SK-N-SH treated with all-trans-retinoic acid at 6 μM for 48 hours (cell line): Measurements from ENCODE around the gene TRIM24.

Source experiments
- ARNTL ChIP-seq: fragments of 450-650 bp; formaldehyde crosslinking; IDR thresholded peaks from 2 replicates; pipeline ENCODE4 v1.5.0; 2020; ENCODE audit warnings: low read depth, mild to moderate bottlenecking, moderate library complexity, borderline replicate concordance
- CSDC2 ChIP-seq: fragments of 250-450 bp; sonication (Bioruptor Pico); IDR thresholded peaks from 2 replicates; pipeline ENCODE4 v1.5.0; 2020; ENCODE audit warnings: mild to moderate bottlenecking, moderate library complexity
- OSR1 ChIP-seq: fragments of 250-450 bp; sonication (Bioruptor Pico); IDR thresholded peaks from 2 replicates; pipeline ENCODE4 v1.8.0; 2022; ENCODE audit warnings: moderate library complexity, mild to moderate bottlenecking, inconsistent platforms
- RARB ChIP-seq: fragments of 250-450 bp; sonication (Bioruptor Pico); IDR thresholded peaks from 2 replicates; pipeline ENCODE4 v1.8.0; 2021; ENCODE audit warnings: mild to moderate bottlenecking, moderate library complexity
- TOX ChIP-seq: fragments of 250-450 bp; sonication (Bioruptor Pico); IDR thresholded peaks from 2 replicates; pipeline ENCODE4 v1.8.0; 2021; ENCODE audit warnings: mild to moderate bottlenecking, moderate library complexity, borderline replicate concordance
- ZFP3 ChIP-seq: fragments of 250-450 bp; sonication (Bioruptor Pico); IDR thresholded peaks from 2 replicates; pipeline ENCODE4 v1.5.0; 2020; ENCODE audit warnings: mild to moderate bottlenecking, moderate library complexity
- ZNF8 ChIP-seq: fragments of 450-650 bp; formaldehyde crosslinking; IDR thresholded peaks from 2 replicates; pipeline ENCODE4 v1.5.0; 2020; ENCODE audit warnings: mild to moderate bottlenecking, moderate library complexity
- TF ChIP-seq, protein P1 (sequence below): fragments of 250-450 bp; sonication (Bioruptor Pico); IDR thresholded peaks from 2 replicates; pipeline ENCODE4 v1.8.0; 2020; ENCODE audit warnings: mild to moderate bottlenecking, moderate library complexity, borderline replicate concordance

DNA sequence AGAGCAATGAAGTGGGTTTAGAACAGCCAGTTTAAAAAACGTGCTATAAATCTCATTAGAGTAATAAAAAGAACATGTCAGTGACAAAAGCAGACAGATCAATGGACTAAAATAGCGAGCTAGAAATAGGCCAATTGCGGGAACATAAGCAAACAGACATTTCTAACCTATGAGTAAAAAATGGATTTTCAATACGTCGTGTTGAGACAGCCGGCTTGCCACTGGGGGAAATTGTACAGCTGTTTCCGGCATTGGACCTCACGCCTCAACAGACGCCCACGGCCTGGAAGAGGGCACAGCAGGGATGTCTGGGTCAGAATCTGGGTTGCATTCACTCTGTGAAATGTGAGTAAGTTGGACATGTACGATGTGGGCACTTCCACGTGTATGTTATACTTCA is 148.2 kb downstream of the TRIM24 start:
- TF ChIP-seq, protein P1, sequence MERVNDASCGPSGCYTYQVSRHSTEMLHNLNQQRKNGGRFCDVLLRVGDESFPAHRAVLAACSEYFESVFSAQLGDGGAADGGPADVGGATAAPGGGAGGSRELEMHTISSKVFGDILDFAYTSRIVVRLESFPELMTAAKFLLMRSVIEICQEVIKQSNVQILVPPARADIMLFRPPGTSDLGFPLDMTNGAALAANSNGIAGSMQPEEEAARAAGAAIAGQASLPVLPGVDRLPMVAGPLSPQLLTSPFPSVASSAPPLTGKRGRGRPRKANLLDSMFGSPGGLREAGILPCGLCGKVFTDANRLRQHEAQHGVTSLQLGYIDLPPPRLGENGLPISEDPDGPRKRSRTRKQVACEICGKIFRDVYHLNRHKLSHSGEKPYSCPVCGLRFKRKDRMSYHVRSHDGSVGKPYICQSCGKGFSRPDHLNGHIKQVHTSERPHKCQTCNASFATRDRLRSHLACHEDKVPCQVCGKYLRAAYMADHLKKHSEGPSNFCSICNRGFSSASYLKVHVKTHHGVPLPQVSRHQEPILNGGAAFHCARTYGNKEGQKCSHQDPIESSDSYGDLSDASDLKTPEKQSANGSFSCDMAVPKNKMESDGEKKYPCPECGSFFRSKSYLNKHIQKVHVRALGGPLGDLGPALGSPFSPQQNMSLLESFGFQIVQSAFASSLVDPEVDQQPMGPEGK (CRISPR knock-in tag): no peak
- TF ChIP-seq ZNF8 (CRISPR knock-in tag): no peak
- TF ChIP-seq OSR1 (CRISPR knock-in tag): no peak
- no peak for TF ChIP-seq RARB (CRISPR knock-in tag)
- TF ChIP-seq TOX (CRISPR knock-in tag): no peak
- TF ChIP-seq CSDC2: no peak
- no peak for TF ChIP-seq ZFP3 (CRISPR knock-in tag)
- no peak for TF ChIP-seq ARNTL (CRISPR knock-in tag)
